Adipose tissue (tissue), 3 donors: Measurements from ENCODE around the gene RNF40. TPM values are rescaled to one million over a fixed set of nuclear protein-coding genes. Genes with fewer than 3 reads are reported as not detected.

ENCODE experiments used
- H3K27ac ChIP-seq: one replicate; pipeline ENCODE4 v1.5.1; 2013; ENCODE audit warnings: low read depth, low read length
- WGBS, 3 donors: extraction: QIAGEN DNeasy Blood & Tissue Kit; methylation state at CpG; one replicate each; pipeline ENCODE4 v1.1.7; 2013; 5-methylcytosine and 5-hydroxymethylcytosine counted together
- polyA plus RNA-seq, 3 donors: library from polyadenylated mRNA; stranded (reverse); fragments of 200-250 nt; gene quantifications; one replicate each; pipeline ENCODE4 v1.2.3, GENCODE V29; 2013
- donor health status: healthy with polysubstance abuse.
- donor health status: Bipolar disorder and iron deficiency.
- donor health status: healthy.

The RNF40 gene
- polyA plus RNA-seq, 3 donors = 26.3 to 65.7 (median 39.7) TPM

DNA sequence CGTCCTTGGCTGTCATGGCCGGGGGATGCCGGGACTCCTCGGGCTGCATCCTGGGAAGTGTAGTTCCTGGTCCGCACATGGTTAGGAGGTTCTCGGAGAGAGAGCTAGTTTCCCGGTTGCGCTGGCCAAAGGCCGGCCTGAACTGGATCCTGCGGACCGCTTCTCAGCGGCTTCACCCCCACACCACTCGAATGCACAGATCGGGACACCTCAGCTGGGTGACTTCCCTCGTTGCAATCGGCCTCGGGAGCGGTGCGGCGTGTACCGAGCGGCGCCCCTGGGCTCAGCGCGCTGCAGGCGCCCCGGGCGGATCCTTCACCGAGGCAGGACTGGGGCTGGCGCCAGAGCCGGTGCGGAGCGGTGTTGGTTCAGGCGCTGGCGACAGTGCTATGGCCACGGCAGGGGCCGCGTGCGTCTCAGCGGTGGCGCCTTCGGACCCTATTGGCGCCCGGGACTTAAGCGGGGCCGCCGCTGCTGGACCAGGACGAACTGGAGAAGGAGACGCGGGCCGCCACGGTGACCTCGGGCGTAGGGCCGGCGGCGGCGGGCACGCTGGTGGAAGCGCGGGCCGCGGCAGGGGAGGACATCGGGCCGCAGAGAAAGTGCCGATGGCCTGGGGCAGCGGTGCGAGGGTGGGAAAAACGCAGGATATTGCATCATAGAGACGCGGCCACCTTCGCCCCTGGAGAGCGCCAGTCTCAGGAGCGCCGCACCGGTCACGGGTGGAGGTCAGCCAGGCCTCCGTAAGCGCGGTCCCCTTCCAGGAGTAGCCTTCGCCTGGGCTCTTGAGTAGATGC, 13.5 kb downstream of the RNF40 start:
- WGBS, 3 donors = 1% methylated on average over 76 to 81 of the region's 81 CpGs

DNA sequence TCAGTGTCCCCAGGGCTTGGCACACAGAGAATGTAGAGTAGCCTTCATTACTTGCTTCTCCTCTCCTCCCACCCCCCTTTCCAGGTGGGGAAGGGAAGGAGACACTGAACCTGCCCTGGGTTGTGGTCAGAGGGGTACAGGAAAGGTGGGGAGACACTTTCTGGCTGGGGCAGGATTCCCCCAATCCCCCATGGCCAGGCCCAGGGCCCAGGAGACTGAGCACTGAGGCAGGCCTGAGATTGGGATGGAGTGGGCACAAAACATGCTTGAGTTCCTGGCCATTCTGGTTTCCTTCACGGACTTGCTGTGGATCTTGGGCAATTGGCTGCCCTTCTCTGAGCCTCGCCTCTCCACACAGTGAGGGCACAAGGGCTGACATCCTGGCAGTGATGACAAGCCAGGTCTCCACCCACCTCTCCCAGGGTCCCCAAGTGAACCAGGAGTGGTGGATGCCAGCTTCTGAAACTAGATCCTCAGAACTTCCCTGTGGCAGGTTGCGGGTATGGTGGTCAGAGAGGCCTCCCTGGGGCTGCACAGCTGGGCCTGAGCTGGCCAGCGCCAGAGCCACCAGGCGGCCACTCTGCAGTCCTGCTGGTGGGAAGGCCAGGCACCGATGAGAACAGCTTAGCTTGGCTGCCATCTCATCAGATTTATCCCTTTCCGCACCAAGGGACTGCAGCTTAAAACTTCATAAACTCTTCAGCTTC, 15.6 kb downstream of the RNF40 start:
- 65 to 79% (median 75%) methylated on average over 7 of the region's 7 CpGs for WGBS, 3 donors
- no peak overlapping the region for H3K27ac ChIP-seq

More for the DNA sequence above, 13.5 kb downstream of the RNF40 start:
- H3K27ac ChIP-seq = peak overlapping the region; percentile 24

DNA sequence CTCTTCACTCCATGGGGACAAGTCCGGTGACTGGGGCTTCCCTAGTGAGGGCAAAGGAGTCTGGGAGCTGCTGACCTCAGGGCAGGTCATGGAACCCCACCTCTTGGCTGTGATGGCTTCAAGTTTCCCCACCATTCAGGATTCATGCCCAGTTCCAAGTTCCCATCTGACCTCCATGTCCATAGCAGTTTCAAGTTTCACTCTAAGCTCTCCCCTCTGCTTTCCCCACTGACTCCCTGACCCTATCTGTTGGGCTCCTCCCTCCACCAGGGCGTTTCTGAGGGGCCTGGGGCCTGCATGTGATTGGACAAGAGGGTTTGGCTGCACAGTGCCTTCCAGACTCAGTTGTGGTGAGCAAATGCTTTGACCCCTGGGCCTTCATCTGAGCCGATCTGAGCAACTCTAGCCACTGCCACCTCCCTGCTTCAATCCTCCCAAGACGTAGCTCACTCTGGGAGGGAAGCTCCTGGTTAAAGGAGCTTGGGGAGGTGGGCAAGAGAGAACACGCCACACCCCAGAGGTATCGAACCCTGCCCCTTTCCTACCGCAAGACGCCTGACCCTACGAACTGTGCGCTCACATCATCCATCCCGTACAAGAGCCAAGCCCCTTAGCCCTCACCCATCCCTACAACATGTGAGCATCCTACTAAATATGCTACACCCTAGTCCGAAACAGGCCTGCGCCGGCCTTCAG, 16.6 kb downstream of the RNF40 start:
- H3K27ac ChIP-seq = no peak overlapping the region
- WGBS, 3 donors = 74 to 85% (median 76%) methylated on average over 14 of the region's 14 CpGs

DNA sequence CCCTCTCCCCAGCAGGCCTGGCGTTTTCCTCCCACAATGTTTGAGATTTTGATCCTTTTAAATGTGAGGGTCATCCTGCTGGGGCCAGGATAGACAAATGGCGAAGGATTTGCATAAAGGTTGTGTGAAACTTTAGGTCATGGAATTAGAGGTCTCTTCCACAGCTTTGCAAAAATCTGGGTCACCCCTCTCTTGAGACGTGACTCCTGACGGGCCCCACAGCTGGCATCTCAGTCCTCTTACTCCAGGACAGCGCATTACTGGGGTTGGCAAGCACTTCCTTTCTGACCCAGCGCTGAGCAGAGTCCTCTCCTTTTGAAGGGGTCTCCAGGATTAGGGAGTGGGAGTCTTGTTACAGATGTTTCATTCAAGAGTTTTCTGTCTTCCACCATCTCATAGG, 17.5 kb downstream of the RNF40 start:
- H3K27ac ChIP-seq = no peak overlapping the region
- 72 to 94% (median 78%) methylated on average over 6 of the region's 6 CpGs for WGBS, 3 donors

DNA sequence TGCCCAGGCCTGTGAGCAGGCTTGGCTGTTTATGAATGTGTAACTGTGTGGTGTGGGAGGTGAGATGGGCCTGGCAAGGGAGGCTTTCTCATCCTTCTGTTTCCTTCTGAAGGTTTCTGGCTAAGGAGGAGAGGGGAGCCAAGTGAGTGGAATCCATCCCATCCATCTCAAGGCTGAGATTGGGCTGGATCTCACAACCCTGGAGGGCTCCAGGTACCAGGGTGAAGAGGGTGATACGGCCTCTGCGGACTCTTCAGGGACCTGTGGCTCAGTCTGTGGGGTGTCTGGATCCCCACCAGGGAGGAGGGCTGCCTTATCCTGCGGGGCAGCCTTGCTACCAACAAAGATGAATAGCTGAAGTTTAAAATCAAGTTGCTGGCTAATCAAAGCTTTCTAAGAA, 17.9 kb downstream of the RNF40 start:
- 86 to 96% (median 91%) methylated on average over 3 of the region's 3 CpGs for whole genome bisulfite sequencing, 3 donors
- no peak overlapping the region for H3K27ac ChIP-seq

DNA sequence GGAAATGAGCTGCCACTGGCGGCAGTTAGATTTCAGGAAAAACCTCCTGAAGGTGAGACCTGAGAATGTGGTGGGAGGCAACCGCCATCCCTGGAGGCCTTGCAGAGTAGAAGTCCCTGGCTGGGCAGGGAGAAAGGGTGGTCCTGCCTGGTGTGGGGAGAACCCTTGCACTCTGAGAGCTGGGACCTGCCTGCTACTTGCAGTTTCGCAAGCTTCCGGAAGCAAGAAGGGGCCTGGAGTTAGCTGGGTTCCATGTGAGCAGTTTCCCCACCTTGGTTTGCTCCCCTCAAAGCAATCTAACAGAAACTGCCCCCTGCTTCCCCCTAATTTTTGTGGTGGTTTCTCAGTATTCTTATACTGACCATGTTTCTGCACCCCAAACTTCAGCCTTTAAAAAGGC, 18.4 kb downstream of the RNF40 start:
- WGBS, 3 donors = 59 to 95% (median 61%) methylated on average over 4 of the region's 4 CpGs

DNA sequence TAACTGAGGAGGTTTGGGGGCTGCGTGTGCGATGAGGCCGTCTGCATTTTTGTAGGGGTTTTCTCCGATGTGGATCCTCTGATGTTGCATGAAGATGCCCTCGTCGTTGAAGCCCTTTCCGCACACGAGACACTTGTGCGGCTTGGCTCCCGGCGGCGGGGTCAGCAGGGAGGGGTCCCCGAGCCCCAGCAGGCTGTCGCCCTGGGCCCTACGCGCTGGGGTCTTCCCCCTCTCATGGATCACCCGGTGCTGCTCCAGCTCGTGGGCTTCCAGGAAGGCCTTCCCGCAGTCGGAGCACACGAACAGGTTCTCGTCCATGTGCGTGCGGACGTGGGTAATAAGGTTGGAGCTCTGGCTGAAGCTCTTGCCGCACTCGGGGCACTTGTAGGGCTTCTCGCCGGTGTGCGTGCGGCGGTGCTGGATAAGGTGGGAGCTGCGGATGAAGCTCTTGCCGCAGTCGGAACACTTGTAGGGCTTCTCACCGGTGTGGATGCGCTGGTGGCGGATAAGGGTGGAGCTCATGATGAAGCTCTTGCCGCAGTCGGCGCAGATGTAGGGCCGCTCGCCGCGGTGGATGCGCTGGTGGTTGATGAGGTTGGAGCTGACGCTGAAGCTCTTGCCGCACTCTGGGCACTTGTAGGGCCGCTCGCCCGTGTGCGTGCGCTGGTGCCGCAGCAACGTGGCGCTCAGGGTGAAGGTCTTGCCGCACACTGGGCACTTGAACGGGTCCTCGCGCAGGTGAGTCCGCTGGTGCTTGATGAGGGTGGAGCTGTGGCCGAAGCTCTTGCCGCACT, 20.6 kb downstream of the RNF40 start:
- no peak overlapping the region for H3K27ac ChIP-seq
- WGBS, 3 donors = 96% methylated on average over 63 of the region's 63 CpGs

More for the DNA sequence above, 18.4 kb downstream of the RNF40 start:
- H3K27ac ChIP-seq = no peak overlapping the region

DNA sequence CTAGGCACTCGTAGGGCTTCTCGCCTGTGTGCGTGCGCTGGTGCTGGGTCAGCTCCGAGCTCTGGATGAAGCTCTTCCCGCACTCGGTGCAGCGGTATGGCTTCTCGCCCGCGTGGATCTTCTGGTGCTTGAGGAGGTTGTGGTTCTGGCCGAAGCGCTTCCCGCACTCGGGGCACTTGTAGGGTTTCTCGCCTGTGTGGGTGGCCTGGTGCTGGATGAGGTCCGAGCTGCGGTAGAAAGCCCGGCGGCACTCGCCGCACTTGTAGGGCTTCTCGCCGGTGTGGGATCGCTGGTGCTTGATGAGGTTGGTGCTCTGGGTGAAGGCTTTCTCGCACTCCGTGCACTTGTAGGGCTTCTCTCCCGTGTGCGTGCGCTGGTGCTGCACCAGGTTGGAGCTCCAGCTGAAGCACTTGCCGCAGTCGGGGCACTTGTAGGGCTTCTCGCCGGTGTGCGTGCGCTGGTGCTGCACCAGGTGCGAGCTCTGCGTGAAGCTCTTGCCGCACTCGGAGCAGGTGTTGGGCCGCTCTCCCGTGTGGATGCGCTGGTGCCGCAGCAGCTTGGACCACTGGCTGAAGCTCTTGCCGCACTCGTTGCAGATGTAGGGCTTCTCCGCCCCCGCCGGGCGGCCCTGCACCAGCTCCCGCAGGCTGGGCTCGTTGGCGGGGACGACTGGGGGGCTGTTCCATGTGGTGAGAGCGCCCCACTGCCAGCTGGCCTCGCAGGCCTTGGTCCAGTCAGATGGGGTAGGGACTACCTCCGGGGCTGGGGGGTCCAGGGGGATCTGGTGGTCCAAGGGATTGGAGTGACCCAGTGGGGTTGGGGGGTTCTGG, 21.4 kb downstream of the RNF40 start:
- H3K27ac ChIP-seq = no peak overlapping the region
- 93 to 95% (median 94%) methylated on average over 57 of the region's 57 CpGs for WGBS, 3 donors

DNA sequence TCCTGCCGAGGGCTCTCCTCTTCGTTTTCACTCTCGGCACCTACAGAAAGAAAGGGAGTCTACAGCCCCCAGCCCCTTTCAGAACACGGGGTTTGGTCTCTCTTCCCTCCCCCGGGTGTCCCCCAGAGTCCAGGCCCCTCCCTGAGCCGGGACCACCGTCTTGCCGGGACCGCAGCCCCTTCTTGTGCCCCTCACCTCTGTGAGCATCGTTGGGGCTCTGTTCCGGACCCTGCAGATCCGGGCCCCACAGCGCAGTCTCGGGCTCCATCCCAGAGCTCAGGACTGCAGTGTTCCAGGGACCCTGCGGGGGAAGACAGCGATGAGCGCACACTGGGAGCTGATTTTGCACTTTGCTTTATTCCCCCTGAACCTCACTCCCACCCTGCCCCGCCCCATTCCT, 22.1 kb downstream of the RNF40 start:
- no peak overlapping the region for H3K27ac ChIP-seq
- 84 to 87% (median 87%) methylated on average over 15 to 18 of the region's 18 CpGs for WGBS, 3 donors

DNA sequence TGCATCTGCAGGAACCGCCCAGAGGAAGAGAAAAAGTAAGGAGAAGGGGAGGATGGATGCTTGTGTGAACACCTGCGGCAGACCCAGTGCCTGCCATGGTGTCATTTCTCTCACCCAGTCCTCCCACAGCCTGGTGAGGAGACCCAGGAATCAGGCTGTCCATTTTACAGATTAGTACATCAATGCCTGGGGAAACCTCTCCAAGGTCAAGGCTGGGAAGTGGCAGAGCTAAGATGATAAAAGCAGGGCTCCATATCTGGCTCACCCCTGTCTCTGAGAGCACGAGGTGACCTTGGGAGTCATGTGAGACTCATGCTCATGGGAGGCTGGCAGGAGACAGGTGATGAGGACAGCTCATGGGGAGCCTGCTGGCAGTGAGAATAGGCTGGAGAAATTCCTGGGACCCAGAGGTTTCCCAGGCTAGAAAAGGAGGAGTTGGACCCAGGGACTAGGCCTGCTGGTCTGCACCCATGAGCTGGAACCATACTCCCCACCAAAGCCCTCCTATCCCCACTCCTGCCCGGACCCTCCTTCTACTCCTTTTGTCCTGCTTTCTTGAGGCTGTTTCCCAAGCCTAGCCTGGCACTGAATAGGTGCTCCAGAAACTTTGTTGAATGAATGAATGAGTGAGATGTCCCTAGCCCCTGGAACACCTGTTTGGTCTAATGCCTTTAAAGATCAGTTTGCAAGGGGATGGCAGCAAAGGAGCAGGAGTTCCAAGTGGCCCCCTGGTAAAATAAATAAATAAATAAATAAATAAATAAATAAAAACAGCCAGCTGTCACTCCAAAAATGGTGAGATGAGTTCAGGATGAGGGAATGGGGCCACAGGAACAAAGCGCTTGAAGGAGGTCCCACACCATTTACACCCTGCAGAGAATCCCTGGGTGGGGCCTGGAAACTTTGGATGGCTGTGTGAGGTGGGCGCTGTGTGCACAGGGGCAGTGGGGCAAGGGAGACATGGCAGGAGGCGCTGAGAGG, 23.3 kb downstream of the RNF40 start:
- no peak overlapping the region for H3K27ac ChIP-seq
- WGBS, 3 donors = 71 to 73% (median 73%) methylated on average over 7 of the region's 7 CpGs

DNA sequence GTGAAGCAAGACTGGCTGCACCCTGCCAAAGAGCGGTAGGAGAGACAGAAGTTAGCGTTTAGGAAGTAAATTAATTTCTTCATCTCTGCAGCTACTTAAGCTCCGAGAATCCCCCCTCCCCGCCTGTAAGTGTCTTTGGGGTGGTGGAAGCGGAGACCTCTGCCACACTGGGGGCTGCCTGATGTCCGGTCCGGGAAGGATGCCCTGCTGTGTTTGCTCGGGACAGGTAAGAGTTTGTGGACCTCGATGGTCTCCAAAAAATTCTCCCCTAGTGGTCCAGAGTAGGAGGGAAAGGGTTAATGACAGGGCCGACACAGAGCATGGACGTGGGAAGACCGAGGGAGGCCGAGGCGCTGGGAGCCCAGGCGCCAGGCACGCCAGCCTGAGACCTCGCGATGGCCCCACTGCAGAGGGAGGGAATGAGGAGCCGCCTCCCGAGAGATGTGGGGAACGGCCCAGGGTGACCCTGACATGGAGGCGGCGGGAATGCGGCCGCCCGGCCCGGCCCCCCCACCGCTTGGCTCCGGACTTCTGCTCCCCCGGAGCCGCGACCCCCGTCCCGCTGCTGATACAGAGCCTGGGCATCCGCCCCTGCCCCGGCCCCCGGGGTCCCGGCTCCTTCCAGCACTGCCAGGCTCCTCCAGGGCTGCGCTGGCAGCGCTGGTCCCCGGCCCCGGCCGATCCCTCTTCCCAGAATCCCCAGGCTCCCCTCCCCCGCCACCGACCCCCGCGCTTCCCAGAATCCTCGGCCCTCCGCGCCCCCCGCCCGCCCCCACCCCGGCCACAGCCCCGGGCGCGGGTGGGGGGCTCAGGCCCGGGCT, 24.2 kb downstream of the RNF40 start:
- no peak overlapping the region for H3K27ac ChIP-seq
- 3 to 7% (median 5%) methylated on average over 42 to 57 of the region's 57 CpGs for WGBS, 3 donors

DNA sequence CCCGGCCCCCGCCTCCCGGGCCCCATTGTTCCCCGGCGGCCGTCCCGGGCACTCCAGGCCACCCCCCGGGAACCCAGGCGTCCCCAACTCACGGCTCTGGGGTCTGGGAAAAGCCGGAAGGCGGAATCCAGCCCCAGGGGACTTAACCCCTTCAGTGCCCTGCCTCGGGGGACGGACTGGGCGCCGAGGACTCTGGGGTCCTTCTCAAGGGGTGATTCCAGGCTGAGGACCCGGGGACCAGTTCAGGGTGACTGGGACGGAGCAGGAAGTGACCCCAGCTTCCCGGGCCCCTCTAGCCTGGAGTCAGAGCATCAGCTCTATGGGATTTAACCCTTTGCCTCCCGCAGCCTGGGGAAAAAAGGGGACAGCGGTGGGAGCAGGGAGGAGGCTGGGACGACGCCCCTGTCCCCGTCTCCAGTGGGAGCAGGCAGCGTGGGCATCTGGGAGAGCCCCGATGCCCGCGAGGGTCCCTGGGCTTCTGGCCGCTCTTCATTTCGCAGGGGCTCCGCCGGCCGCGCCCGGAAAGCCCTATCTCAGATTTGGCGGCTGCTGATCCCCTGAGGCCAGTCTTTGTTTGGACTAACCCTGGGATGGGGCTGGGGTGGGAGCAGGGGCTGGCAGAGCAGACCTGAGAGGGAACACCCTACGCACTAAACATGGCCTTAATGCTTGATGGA, 25.0 kb downstream of the RNF40 start, which contains the start of gene ZNF629:
TSS of gene ZNF629 (minus strand) at position 270 of the 677 bp plus-strand sequence. CDS start 2,723 bp downstream, outside the sequence.
- WGBS, 3 donors = 1% methylated on average over 35 to 37 of the region's 37 CpGs
- no peak within 1 kb of the TSS for H3K27ac ChIP-seq

DNA sequence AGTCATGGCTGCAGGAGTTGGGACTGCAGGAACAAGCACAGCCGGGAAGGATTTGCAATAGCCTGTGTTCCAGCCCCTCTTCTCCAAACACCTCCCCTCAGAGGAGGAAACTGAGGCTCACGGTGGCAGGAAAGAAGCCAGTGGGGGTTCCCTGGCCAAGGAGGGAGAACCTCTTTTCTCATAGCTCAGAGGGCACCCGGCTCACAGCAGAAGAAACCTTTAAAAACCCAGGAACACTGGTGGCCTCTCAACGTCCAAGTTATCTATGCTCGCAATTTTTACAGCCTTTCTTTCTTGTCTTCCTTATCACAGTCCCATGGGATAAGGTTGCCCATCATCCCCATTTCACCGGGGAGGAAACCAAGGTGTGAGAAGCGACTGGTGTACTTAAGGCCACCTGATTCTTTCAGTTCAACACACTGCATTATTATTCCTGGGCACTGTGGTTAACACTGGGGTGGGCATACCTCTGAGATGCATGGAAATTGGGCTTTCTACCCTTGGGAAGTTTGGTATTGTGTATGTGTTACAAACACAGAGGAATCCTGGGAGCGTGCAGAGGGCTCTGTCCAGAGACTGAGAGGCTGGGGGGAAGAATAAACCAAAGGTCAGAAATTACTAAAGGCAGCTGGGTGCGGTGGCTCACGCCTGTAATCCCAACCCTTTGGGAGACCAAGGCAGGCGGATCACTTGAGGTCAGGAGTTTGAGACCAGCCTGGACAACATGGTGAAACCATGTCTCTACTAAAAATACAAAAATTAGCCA, 25.7 kb downstream of the RNF40 start:
- WGBS, 3 donors = 32 to 47% (median 40%) methylated on average over 11 of the region's 11 CpGs
- H3K27ac ChIP-seq = no peak overlapping the region

DNA sequence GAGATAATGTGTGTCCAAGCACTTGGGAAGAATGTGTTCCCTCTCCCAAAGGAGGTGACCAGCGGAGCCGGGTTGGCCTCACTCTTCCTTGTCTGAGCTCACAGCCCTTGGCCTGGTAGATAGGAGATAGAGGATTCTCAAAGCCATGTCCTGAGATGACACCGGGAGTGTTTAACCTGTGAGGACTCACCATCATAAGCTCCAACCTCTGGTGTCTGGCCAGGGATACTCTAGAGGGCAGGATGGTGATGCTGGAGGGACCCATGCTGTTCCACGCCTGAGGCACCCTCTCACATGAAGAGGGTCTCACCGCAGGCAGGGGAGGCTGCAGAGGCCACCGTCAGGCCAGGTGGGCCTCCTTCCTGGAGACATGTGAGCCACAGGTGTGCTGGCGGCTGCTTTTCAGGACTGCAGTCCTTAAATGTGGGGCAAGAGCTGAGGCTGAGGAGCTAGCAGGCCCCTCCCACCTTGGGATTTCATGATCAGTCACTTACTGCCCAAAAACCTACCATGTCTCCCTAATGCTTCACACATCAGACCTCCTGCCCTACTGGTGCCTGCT, 31.5 kb downstream of the RNF40 start:
- 81 to 89% (median 86%) methylated on average over 7 of the region's 7 CpGs for WGBS, 3 donors
- no peak overlapping the region for H3K27ac ChIP-seq
